Left ventricle myocardium inferior (tissue), 1 donor: ENCODE results near the gene INVS. TPM values are rescaled to one million over a fixed set of nuclear protein-coding genes. Genes with fewer than 3 reads are reported as not detected.

ENCODE experiments used
- DNase-seq: peaks from one replicate; pipeline ENCODE4 v3.0.0-alpha.2; 2020
- H3K27ac ChIP-seq: fragments of 200-600 bp; replicated peaks from 2 replicates; pipeline ENCODE4 v1.8.0; 2021
- H3K27me3 ChIP-seq: fragments of 200-600 bp; 2 replicates; pipeline ENCODE4 v1.8.0; 2021; ENCODE audit warnings: low read depth
- H3K36me3 ChIP-seq: fragments of 200-600 bp; 2 replicates; pipeline ENCODE4 v1.8.0; 2021
- H3K4me1 ChIP-seq: fragments of 200-600 bp; 2 replicates; pipeline ENCODE4 v1.8.0; 2021
- H3K4me3 ChIP-seq: fragments of 200-600 bp; 2 replicates; pipeline ENCODE4 v1.8.0; 2021; ENCODE audit warnings: mild to moderate bottlenecking, moderate library complexity
- H3K9me3 ChIP-seq: fragments of 200-600 bp; replicated peaks from 2 replicates; pipeline ENCODE4 v1.8.0; 2021
- CTCF ChIP-seq: fragments of 200-600 bp; IDR thresholded peaks from 2 replicates; pipeline ENCODE4 v1.8.0; 2021; ENCODE audit warnings: antibody characterized with exemption, mild to moderate bottlenecking, borderline replicate concordance
- intact Hi-C: fragments of 100-400 bp; cut with micrococcal nuclease; formaldehyde crosslinking; loops from one replicate; pipeline ENCODE4 v1.11.0; 2022
- total RNA-seq: library from RNA; stranded (reverse); fragmentation: NEBNext Ultra II Directional; extraction: Animal tissue kit (Norgen Biotek cat#: 25700); gene quantifications from one replicate; pipeline ENCODE4 v1.2.1, GENCODE V29; 2021
- donor health status: DM: no; HTN: yes; CAD: no; lungs with severe emphysema.

The INVS gene
- total RNA-seq, 1 donor from 2014 or later: 6.7 TPM

DNA sequence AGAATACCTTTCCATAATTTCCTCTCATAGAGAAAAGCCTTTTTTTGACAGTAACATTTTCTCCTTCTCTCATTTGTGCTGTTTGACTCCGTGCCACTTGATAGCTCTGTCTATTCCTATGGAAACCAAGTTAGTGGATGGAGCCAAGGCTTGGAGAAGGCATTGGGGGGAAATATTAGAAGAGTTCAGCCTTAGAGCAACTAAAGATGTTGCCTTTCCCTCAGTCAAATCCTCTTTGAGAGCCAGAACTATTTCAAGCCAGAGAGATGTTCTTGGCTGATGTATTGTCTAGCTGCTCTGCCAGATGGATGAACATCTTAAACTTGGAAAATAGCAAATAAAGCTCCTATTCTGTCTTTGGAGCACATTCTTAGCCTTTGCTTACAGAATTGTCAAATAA, 112.4 kb downstream of the INVS start:
- Histone ChIP-seq H3K36me3 (no peaks in the 10 kb centered on the region), H3K4me3 (no peak overlapping the region), H3K27me3 (no peaks in the 10 kb centered on the region), H3K9me3 (no peaks in the 10 kb centered on the region), H3K27ac (no peak overlapping the region), H3K4me1 (peaks cover 11% of the 10 kb centered on the region)
- no peak for DNase-seq
- intact Hi-C loops: no loop called here
- no peak for TF ChIP-seq CTCF

DNA sequence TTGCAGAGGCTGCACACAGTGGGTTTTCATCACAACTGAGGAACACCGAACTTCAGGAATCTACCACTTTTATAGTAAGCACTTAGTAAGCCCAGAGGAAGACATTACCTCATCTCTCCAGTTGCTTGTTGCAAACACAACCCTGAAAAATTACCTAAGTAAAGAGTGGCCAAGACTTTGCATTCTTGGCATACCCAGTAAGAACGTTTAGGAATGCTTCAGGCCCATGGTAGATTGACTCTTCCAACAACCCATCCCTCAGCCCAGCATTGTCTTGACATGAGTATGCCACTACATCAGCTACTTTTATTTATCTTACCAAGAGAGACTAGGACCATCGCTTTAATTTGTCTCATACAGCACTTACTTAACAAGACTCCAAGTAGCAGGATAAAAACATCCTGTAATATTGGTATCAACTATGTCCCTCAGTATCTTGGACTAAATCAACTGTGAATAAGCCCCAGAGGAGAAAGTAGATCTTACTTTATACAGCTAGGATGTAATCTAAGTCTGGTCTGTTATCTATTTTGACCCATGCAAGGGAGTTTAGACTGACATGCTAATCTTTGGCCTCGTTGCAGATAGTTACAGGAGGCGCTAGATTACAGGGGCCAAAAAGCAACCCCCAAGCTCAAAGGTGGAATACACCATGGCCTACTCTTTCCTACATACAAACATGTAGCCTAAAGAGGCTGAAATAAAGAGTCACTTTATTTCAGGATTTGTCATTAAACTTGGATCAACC, 114.9 kb downstream of the INVS start:
- H3K36me3 ChIP-seq: no peaks in the 10 kb centered on the region
- H3K4me3 ChIP-seq: no peak overlapping the region
- H3K27me3 ChIP-seq: no peaks in the 10 kb centered on the region
- H3K4me1 ChIP-seq: peaks cover 6% of the 10 kb centered on the region
- no peak for DNase-seq
- no peak overlapping the region for H3K27ac ChIP-seq
- no peak for TF ChIP-seq CTCF
- intact Hi-C loops: no loop called here
- H3K9me3 ChIP-seq: no peaks in the 10 kb centered on the region

GRCh38 chr9:100216178-100216787, 117.2 kb downstream of the INVS start:
- no peaks in the 10 kb centered on the region for H3K36me3 ChIP-seq
- no peak for DNase-seq
- TF ChIP-seq CTCF: peak; percentile 68
- H3K4me1 ChIP-seq: peaks cover 8% of the 10 kb centered on the region
- no peak overlapping the region for H3K27ac ChIP-seq
- H3K4me3 ChIP-seq: no peak overlapping the region
- intact Hi-C loops: no loop called here
- H3K9me3 ChIP-seq: no peaks in the 10 kb centered on the region
- H3K27me3 ChIP-seq: no peaks in the 10 kb centered on the region

DNA sequence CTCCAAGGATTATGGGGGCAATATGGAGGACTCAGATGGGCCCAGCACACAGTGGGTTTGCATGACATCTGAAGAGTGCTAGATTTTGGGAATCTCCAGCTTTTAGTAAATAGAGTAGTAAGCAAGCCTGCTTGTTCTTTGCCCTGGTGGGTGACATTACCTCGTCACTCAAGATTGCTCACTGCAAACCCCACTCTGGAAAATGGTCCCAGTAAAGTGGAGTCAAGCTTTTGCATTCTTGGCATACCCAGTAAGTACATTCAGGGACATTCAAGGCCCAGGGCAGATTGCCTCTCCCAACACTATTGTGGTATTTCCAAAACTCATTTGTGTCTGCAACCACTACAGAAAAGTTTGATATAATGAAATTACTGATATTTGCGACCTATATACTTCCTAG, 118.5 kb downstream of the INVS start:
- no peak for TF ChIP-seq CTCF
- intact Hi-C loops: no loop called here
- Histone ChIP-seq H3K36me3 (no peaks in the 10 kb centered on the region), H3K27ac (no peak overlapping the region), H3K9me3 (no peaks in the 10 kb centered on the region), H3K27me3 (no peaks in the 10 kb centered on the region), H3K4me3 (no peak overlapping the region), H3K4me1 (peaks cover 18% of the 10 kb centered on the region)
- DNase-seq: no peak

DNA sequence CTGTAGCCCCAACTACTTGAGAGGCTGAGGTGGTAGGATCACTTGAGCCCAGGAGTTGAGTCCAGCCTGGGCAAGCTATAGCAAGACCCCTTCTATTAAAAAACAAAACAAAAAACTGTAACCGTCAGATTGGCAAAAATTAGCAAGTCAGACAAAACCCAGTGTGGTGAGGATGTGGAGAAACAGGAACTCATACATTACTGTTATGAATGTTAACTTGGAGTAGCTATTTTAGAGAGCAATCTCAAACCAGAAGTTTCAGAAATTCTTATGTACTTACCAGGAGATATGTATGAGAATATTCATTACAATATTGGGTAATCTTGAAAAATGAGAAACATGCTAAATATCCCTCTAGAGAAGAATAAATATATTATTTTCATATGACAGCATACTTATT, 120.3 kb downstream of the INVS start:
- H3K4me3 ChIP-seq: no peak overlapping the region
- H3K36me3 ChIP-seq: no peaks in the 10 kb centered on the region
- no peak overlapping the region for H3K27ac ChIP-seq
- H3K4me1 ChIP-seq: peaks cover 18% of the 10 kb centered on the region
- no peaks in the 10 kb centered on the region for H3K9me3 ChIP-seq
- no peaks in the 10 kb centered on the region for H3K27me3 ChIP-seq
- intact Hi-C loops: no loop called here
- no peak for DNase-seq
- TF ChIP-seq CTCF: no peak
